ENCODE results near the gene SPG7.
"Not testable (repeated sequence)": the region's sequence is repeated elsewhere in the genome, so short reads cannot be mapped to it uniquely, and the experiment has no call there.

SPG7 gene

DNA sequence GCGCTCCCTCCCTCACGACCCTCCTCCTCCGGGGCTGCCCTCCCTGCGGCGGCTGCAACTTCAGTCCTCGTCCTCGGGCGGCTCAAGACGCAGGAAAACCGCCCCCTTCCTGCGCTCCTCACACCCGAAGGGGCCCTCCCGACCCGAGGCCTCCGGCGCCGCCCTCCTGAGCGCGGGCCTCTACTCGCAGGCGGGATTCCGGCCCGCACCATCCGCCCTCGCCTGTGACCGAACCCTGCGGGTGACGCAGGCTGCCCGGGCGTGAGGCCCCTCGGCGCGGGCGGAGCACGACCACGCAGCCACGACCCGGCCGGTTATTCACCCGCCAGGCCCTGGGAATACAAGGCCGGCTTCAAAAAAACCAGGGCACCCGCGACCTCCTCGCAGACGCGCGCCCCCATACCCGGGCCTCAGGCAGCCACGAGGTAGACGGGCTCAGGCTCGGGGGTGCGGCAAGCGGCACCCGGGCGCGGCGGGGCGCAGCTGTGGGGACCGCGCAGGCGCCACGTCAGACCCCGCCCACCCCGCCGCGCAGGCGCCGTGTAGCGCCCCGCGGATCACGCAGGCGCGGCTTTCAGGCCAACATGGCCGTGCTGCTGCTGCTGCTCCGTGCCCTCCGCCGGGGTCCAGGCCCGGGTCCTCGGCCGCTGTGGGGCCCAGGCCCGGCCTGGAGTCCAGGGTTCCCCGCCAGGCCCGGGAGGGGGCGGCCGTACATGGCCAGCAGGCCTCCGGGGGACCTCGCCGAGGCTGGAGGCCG lies at the start of gene SPG7:
Gene SPG7 (plus strand): TSS at position 570 of the 757 bp plus-strand sequence. CDS start 15 bp downstream, at position 585.
- DNase-seq: peak; percentile 74

DNA sequence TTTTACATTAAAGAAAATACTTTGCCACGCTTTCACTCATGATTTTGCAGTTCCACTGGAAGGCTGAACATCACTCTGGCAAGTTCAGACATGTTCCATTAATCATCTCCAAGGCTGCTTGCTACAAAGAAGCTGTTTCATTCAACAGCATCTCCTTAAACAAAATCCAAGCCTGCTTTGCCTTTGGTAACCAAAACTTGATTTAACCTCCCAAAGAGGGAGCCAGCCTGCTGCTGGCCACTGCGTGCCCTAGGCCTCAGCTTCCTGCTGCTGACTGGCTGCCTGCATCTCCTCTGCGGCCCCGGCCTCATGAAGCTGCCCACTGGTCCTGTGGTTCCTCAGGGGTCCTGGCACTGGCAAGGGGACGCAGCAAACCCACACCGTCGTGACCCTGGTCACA lies 49.7 kb upstream of the SPG7 start:
- DNase-seq: no peak

DNA sequence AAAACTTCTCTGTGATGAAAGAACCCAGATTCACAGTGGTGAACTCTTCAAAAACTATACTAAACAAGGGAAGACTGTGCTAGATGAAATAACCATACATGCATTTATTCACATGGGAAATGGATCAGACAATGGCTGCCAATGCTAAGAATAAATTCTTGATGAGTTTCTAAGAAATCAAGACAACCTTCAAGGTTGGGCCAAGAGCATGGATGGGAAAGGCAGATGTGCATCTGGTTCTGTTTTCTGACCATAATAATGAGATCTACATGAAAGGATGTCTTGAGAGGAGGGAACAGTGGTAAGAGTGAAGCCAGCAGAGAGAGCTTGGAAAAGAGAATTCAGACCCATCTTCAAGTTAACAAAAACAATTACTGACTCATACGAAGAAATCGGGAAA lies 49.2 kb upstream of the SPG7 start:
- no peak for DNase-seq

DNA sequence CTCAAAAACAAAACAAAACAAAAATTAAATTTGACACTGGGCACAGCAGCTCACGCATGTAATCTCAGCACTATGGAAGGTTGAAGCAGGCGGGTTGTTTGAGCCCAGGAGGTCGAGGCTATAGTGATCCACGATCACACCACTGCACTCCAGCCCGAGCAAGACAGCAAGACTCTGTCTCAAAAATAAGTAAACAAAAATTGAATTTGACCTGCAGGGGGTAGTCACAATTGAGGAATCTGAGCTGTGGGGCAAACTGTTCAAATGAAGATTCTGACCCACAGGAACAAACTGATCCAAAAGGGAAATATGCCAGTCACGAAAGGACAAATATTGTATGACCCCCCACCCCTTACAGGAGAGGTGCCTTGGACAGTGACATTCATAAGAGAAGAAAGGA lies 47.6 kb upstream of the SPG7 start:
- no peak for DNase-seq

DNA sequence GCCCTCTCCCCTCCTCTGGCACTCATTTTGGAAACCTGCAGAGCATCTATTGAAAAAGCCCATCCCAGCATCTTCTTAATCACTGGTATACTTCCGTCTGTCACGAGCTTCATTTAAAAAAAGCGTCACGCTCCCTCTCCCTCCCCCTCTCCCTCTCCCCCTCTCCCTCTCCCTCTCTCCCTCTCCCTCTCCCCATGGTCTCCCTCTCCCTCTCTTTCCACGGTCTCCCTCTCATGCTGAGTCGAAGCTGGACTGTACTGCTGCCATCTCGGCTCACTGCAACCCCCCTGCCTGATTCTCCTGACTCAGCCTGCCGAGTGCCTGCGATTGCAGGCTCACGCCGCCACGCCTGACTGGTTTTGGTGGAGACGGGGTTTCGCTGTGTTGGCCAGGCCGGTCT lies 46.3 kb upstream of the SPG7 start:
- DNase-seq: not testable (repeated sequence)

DNA sequence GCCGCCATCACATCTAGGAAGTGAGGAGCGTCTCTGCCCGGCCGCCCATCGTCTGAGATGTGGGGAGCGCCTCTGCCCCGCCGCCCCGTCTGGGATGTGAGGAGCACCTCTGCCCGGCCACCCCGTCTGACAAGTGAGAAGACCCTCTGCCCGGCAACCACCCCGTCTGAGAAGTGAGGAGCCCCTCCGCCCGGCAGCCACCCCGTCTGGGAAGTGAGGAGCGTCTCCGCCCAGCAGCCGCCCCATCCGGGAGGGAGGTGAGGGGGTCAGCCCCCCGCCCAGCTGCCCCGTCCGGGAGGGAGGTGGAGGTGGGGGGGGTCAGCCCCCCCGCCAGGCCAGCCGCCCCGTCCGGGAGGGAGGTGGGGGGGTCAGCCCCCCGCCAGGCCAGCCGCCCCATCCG lies 45.6 kb upstream of the SPG7 start:
- not testable (repeated sequence) for DNase-seq

DNA sequence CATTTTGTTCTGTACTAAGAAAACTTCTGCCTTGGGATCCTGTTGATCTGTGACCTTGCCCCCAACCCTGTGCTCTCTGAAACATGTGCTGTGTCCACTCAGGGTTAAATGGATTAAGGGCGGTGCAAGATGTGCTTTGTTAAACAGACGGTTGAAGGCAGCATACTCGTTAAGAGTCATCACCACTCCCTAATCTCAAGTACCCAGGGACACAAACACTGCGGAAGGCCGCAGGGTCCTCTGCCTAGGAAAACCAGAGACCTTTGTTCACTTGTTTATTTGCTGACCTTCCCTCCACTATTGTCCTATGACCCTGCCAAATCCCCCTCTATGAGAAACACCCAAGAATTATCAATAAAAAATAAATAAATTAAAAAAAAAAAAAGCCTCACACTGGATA lies 44.9 kb upstream of the SPG7 start:
- DNase-seq: not testable (repeated sequence)

DNA sequence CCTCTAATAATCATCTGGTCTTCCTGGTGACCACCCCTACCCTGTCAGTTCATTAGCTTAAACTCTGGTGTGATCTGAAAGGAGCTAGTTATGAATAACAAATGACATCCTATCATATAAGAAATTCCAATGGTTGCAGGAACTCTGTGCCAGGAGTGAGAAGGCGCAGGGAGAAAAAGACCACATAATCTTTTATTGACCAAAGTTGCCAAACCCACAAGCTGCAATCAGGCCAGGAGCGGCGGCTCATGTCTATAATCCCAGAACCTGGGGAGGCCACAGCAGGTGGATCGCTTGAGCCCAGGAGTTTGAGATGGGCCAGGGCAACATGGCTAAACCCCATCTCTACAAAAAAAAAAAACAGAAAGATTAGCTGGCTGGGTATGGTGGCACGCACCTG lies 41.3 kb upstream of the SPG7 start:
- DNase-seq: no peak

DNA sequence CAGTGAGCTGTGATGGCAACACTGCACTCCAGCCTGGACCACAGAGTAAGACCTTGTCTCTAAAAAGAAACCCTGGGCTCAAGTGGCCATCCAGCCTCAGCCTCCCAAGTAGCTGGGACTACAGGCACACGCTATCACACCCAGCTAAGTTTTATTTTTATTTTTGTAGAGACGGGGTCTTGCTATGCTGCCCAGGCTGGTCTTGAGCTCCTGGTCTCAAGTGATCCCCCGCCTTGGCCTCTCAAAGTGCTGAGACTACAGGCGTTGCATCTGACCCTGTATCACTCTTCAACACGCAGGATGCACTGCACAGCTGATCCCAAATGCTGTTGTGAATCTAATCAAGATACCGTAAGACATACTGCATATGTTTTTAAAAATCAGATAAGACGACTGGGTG lies 40.8 kb upstream of the SPG7 start:
- no peak for DNase-seq

DNA sequence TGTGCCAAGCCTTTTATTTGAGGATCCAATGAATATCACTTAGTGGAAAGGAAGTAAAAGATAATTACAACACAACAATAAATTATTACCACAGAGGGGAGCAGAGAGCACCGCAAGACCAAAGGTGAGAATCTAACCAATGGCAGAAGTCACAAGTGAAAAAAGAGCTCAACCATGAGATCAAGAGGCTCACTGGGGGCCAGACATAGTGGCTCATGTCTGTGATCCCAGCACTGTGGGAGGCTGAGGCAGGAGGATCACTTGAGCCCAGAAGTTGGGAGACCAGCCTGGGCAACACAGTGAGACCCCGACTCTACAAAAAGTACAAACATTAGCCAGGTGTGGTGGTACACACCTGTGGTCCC lies 35.5 kb upstream of the SPG7 start:
- DNase-seq: no peak

DNA sequence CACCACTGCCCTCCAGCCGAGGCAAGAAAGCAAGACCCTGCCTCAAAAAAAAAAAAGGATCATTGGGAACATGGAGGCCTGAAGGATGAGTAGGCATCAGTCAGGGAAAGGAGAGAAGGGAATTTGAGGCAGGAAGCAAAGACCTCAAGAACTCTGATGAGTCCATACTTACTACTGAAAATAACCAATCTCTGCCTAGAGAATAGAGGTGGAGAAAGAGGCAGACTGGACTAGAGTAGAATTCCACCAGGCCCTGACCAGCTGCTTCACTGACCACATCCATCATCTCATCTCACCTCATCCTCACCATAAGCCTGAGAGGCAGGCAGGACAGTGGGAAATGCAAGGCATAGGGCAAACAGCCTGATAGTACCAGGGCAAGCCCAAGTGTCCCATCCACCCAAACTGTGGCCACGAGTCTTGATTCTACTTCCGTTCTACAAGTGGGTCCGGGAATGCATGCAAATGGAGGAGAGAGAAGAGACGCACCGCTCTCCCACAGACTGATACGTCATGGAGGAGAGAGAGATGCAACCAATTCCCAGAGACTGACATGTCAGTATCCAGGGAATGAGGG lies 35.0 kb upstream of the SPG7 start:
- DNase-seq: no peak

DNA sequence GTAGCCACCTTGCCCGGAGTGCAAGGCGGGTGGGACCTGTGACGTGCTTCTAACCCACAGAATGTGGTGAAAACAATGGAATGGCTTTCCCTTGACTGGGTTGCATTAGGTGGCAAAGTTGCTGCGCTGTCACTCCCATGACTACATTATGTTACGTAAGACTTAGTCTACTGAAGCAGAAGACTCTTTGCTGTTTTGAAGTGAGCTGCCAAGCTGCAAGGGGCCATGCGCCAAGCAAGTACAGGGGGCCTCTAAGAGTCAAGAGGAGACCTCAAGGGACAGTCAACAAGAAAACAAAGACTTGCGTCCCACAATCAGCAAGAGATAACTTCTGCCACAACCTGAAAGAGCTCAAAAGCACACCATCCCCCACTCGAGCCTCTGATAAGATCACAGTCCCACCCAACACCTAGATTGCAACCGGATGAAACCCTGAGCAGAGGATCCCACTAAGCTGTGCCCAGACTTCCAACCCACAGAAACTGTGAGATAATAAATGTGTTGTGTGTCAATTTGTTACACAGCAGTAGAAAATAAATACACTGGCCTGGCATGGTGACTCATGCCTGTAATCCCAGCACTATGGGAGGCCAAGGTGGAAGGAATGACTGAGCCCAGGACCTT lies 34.3 kb upstream of the SPG7 start:
- no peak for DNase-seq

DNA sequence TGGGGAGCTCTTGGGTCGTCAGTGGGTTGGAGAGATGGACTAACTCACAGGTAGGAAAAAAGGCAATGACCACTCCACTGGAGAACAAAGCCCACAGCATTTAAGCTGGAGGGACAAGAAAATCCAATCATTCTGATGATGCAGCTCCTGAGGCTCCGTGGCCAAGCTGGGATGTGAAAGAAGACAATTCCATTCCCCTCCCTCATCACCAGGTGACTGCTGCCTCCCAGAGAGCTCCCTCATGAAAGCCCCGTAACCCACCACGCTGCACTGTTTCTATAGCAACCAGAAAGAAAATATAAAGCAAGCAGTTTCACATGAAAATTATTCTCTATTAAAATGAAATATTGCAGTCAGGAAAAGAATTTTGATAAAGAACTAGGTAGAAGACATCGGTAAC lies 33.1 kb upstream of the SPG7 start:
- DNase-seq: no peak

DNA sequence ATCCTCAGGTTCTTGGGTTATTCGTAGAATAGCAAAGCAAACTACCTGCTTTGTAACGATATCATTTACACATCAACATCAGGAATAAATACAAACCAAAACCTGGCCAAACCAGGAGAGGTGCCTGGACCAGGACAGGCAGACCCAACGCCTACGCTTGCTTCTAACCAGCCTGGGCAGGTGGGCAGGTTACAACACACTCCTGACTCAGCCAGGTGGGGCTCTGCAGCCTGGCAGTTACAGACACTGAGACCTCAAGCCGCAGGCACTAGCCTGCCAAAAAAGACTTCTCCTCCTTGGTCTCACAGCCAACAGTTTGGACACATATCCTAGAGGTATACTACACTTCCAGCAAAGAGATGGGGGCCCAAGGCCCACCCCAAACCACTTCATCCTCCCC lies 31.8 kb upstream of the SPG7 start:
- peak; percentile 27 for DNase-seq

DNA sequence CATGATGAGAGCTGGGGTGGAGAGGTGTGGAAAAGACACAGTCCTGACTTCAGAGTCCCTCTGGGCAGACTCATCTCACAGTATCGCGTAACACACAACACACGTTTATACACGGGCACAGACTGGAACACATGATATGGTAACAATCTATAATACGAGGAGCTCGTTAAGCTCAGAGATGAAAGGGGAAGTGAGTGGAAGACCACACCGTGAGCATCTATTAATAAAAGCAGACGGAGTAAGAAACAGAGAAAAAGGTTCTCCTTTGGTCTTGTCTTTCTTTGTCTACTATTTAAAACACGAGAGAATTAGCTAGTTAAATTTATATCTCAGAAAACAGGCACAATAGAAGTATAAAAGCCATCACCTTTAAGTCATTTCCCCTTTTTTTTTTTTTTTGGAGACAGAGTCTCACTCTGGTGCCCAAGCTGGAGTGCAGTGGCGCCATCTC lies 31.4 kb upstream of the SPG7 start:
- no peak for DNase-seq

DNA sequence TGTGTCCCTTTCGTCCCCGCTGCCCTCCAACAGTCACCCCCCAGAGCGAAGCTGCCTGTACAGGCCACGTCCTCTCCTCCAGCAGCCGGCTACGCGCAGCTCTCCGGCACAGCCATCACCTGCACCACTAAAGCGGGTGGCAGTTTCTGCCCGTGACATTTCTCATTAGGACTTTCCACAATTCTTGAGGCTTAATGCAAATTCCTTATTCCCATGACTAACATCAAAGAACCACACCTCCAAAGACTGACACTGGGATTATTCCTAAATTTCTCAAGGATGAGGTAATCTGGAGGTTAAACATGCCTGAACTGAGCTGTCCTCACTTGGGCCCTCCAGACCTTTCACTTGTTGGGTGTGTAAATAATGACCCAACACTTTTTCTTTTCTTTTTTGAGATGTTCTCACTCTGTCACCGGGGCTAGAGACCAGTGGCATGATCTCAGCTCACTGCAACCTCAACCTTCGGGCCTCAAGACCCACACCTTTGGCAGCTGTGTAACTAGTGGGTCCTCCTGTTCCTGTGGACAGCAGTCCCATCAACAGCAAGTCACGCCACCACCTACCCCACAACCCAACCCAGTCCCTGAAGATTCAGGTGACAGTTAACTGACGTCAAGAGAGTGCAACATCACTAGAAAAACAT lies 29.5 kb upstream of the SPG7 start:
- DNase-seq: no peak

DNA sequence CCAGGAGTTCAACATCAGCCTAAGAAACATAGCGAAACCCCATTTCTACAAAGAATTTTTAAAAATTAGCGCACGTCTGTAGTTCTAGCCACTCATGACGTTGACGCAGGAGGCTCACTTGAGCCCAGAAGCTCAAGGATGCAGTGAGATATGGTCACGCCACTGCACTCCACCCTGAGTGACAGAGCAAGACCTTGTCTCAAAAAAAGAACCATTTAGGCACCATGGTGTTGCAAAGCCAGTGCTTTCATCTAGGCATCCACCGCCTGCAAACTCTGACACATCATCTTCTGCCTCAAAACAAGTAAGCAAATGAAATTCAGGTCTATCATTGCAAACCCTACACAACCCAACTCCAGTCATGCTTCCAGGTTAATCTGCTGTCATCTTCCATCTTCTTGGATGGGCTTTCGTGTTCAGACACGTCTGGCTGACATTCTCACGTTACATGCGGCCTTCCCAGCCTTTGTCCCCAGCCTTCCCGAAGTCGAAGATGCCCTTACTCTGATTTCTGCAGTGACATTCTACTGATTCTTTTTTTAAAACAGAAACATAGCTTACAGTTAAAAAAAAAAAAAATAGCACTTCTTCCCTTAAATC lies 26.7 kb upstream of the SPG7 start:
- peak; percentile 51 for DNase-seq

DNA sequence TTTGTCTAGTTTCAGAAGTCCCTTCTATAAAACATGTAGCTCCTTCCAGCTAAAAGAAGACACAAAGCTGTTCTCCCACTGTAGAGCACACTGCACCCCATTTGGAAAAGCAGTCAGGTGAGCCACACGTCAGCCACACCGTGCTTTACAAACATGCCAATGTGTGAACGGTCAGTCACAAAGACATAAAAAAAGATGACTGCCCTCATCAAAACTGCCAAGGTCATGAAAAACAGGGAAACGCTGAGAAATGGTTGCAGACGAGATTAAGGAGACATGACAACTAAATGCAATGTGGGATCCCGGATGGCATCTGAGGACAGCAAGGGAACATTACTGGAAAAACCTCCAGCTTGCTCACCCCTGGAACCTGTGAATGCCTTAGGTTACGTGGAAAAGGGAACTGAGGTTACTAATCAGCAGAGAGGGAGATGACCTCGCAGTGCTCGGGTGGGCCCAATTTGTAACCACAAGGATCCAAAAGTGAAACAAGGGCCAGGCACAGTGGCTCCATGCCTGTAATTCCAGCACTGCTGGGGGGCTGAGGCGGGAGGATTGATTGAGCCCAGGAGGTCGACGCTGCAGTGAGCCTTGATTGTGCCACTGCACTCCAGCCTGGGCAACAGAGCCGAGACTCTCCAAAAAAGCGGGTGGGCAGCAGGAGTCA lies 25.9 kb upstream of the SPG7 start:
- no peak for DNase-seq

DNA sequence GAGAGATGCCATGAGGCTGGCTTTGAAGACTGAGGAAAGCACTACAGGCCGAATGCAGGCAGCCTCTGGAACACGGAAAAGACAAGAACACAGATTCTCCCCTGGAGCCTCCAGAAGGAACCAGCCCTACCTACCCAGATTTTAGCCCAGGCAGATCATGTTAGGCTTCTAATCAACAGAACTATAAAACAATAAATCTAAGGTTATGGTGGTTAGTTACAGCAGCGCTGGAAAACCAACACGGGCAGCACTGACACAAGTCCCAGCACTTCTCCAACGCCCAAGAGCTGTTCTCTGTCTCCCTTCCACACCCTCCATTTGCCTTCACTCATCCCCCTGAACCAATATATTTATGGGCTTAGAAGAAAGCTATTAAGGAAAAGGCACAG lies 25.4 kb upstream of the SPG7 start:
- no peak for DNase-seq

DNA sequence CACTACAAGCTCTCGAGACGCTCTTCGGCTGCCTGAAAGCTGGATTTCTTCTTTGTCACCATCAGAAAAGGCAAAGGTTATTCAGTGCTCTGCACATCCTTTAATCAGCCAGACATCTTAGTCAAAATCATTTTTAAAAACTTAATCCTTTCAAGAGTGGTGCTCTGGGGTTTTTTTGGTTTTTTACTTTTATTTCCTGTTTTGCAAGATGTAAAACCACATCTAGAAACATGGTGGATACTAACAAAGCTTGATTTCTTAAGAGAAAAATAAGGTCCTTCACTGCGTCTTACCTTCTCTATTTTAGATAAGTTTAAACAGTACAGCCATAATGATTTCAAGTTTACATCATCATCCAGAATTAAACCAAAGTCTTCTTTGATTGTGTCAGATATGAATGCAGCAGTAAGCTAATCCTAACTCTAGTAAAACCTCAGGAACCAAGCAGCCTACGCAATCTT lies 24.1 kb upstream of the SPG7 start:
- no peak for DNase-seq

DNA sequence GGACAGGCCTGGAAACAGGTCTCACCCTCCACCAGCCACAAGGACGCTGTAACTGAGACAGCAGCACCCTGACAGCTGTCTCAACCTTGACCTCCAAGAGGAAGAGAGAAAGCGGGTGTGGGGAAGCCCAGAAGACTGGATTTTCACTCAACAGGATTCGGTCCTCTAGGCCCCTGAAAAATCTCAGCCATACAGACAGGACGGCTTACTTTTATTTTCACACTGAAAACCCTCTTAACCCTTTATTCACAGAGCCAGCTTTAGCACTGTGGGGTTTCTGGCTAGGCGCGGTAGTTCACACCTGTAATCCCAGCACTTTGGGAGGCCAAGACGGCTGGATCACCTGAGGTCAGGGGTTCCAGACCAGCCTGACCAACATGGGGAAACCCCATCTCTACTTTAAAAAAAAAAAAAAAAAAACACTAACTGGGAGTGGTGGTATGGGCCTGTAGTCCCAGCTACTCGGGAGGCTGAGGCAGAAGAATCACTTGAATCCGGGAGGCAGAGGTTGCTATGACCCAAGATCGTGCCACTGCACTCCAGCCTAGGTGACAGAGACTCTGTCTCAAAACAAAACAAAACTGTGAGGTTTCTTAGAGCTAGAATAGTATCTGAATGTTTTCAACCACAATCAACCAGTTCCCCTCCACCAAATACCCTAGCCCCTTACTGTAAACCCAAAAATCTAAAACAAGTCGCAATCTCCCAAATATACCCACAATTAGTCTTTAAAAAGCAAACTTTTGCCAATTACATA lies 23.1 kb upstream of the SPG7 start:
- no peak for DNase-seq

DNA sequence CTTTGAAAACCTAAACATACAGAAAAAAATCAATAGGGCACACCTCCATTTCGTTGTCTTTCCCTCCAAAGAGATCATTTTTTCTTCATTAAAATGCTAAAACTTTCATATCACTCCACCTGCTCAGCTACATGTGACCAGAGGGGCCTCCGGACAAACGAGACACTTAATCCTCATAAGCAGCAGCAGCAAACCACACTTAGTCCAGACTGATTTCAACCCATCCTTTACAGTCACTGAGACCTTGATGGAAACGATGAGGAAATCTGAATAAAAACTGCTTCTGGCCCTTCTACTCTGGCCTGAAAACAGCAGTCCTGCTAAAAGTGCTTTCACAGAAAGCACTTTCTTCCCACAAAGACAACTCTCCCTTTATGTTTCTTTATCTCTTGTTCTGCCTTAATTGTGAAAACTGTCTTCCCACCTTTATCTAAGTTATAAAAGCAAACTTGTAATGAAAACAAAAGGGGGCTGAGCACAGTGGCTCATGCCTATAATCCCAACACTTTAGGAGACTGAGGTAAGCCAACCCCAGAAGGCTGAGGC lies 22.4 kb upstream of the SPG7 start:
- DNase-seq: no peak
